ENCODE results near the gene NCKAP5.

Gene NCKAP5

GRCh38 chr2:133255360-133255759 is 312.9 kb downstream of the NCKAP5 start:
- no peak for TF ChIP-seq CTCF (IDR thresholded peaks at IDR 0.05; ENCODE audit: insufficient read depth, low read depth, low read length, missing control alignments)
- DNase-seq (ENCODE audit: low read depth): no peak
- H3K4me3 ChIP-seq (ENCODE audit: low read length): no peak overlapping the region

GRCh38 chr2:133253793-133254192 is 314.5 kb downstream of the NCKAP5 start:
- no peak overlapping the region for H3K4me3 ChIP-seq (ENCODE audit: low read length)
- TF ChIP-seq CTCF (IDR thresholded peaks at IDR 0.05; ENCODE audit: insufficient read depth, low read depth, low read length, missing control alignments): no peak
- no peak for DNase-seq (ENCODE audit: low read depth)

- no peak overlapping the region for H3K4me3 ChIP-seq (ENCODE audit: low read length)
- no peak for TF ChIP-seq CTCF (IDR thresholded peaks at IDR 0.05; ENCODE audit: insufficient read depth, low read depth, low read length, missing control alignments)
- no peak for DNase-seq (ENCODE audit: low read depth)
Measured at GRCh38 chr2:133252780-133253355, 315.4 kb downstream of the NCKAP5 start.

GRCh38 chr2:133249362-133249761 is 318.9 kb downstream of the NCKAP5 start:
- no peak for TF ChIP-seq CTCF (IDR thresholded peaks at IDR 0.05; ENCODE audit: insufficient read depth, low read depth, low read length, missing control alignments)
- H3K4me3 ChIP-seq (ENCODE audit: low read length): no peak overlapping the region
- no peak for DNase-seq (ENCODE audit: low read depth)

- no peak for TF ChIP-seq CTCF (IDR thresholded peaks at IDR 0.05; ENCODE audit: insufficient read depth, low read depth, low read length, missing control alignments)
- no peak overlapping the region for H3K4me3 ChIP-seq (ENCODE audit: low read length)
- DNase-seq (ENCODE audit: low read depth): no peak
Measured at GRCh38 chr2:133248264-133248663, 320.0 kb downstream of the NCKAP5 start.

GRCh38 chr2:133247631-133248030 is 320.6 kb downstream of the NCKAP5 start:
- no peak for TF ChIP-seq CTCF (IDR thresholded peaks at IDR 0.05; ENCODE audit: insufficient read depth, low read depth, low read length, missing control alignments)
- no peak overlapping the region for H3K4me3 ChIP-seq (ENCODE audit: low read length)
- no peak for DNase-seq (ENCODE audit: low read depth)

- no peak for DNase-seq (ENCODE audit: low read depth)
- no peak overlapping the region for H3K4me3 ChIP-seq (ENCODE audit: low read length)
Measured at GRCh38 chr2:133241224-133241571, 327.1 kb downstream of the NCKAP5 start.

More at GRCh38 chr2:133241224-133241571, 327.1 kb downstream of the NCKAP5 start:
- TF ChIP-seq CTCF (IDR thresholded peaks at IDR 0.05; ENCODE audit: insufficient read depth, low read depth, low read length, missing control alignments): no peak
